GM12878 (cell line): ENCODE measurements around the gene TBRG4. TPM values are rescaled to one million over a fixed set of nuclear protein-coding genes. Genes with fewer than 3 reads are reported as not detected.
A peak's percentile ranks its signal among the peaks of the same experiment; 100 is the strongest.

Experiments
- ATAC-seq: fragments of 200-7000 bp; cut with Tn5 transposase; 3 replicates; pipeline ENCODE4 v1.9.1; 2020; ENCODE audit warnings: mild to moderate bottlenecking, moderate library complexity
- BruUV-seq: library from RNA; stranded (reverse); fragments of 400-500 nt; replicated peaks from 2 replicates; lab custom pipeline; 2021; lab: Mats Ljungman, UMichigan
- CTCF ChIA-PET: fragments of 300-600 bp; sonication (Branson Sonifier 250); formaldehyde crosslinking; extraction: SDS; loops from one replicate; lab custom pipeline; 2021; ENCODE audit warnings: inconsistent platforms; lab: Yijun Ruan, JAX
- POLR2A ChIA-PET: fragments of 350-600 bp; formaldehyde crosslinking; extraction: SDS; loops from one replicate; lab custom pipeline; 2021; ENCODE audit warnings: inconsistent platforms; lab: Charles Lee
- RAD21 ChIA-PET: fragments of 300-600 bp; sonication (Branson Sonifier 250); formaldehyde crosslinking; loops from one replicate; lab custom pipeline; 2023; ENCODE audit warnings: antibody characterized with exemption; ENCODE audit not compliant: unreplicated experiment; lab: Charles Lee
- SMC1A ChIA-PET: fragments of 300-600 bp; sonication (Branson Sonifier 250); formaldehyde crosslinking; loops from one replicate; lab custom pipeline; 2023; ENCODE audit not compliant: unreplicated experiment, uncharacterized antibody; lab: Charles Lee
- DNase-seq: peaks from one replicate; pipeline ENCODE4 v3.0.0-alpha.2; 2011; ENCODE audit warnings: low read depth, low spot score
- FAIRE-seq: peaks from 3 replicates; lab custom pipeline; 2011; peaks lifted over from hg19 to GRCh38; lab: Jason Lieb, UNC
- H2AFZ ChIP-seq: 2 replicates; pipeline ENCODE4 v1.6.0; 2011; ENCODE audit warnings: low read depth, low read length, control low read depth; ENCODE audit not compliant: control insufficient read depth
- H3K27ac ChIP-seq: 2 replicates; pipeline ENCODE4 v1.5.1; 2011; ENCODE audit warnings: control low read depth; ENCODE audit not compliant: control insufficient read depth, insufficient read depth
- H3K27me3 ChIP-seq, 2 experiments: replicated peaks in 1 of 2; 2 replicates each; pipeline versions ENCODE4 v1.6.0 to v1.6.1; 2011; ENCODE audit warnings: low read length in 1 of 2; ENCODE audit not compliant: control insufficient read depth in 2 of 2, insufficient read depth in 2 of 2
- H3K36me3 ChIP-seq, 2 experiments: 2 replicates each; pipeline ENCODE4 v1.5.1; 2011; ENCODE audit warnings: low read length in 1 of 2; ENCODE audit not compliant: control insufficient read depth in 2 of 2, insufficient read depth in 2 of 2
- H3K4me1 ChIP-seq: 2 replicates; pipeline ENCODE4 v1.6.1; 2011; ENCODE audit warnings: mild to moderate bottlenecking, low read length, moderate library complexity, mixed read lengths; ENCODE audit not compliant: control insufficient read depth, insufficient read depth
- H3K4me2 ChIP-seq: 2 replicates; pipeline ENCODE4 v1.6.0; 2011; ENCODE audit warnings: control low read depth; ENCODE audit not compliant: control insufficient read depth, insufficient read depth
- H3K4me3 ChIP-seq: fragments of 200-600 bp; sonication (generic); 2 replicates; pipeline ENCODE4 v1.5.1; 2016
- H3K79me2 ChIP-seq: 2 replicates; pipeline ENCODE4 v1.6.0; 2011; ENCODE audit warnings: low read length; ENCODE audit not compliant: control insufficient read depth, insufficient read depth
- H3K9ac ChIP-seq: 2 replicates; pipeline ENCODE4 v1.8.0; 2011; ENCODE audit warnings: low read length, control low read depth, mixed read lengths; ENCODE audit not compliant: control insufficient read depth, insufficient read depth
- H3K9me3 ChIP-seq: replicated peaks from 3 replicates; pipeline ENCODE4 v1.5.1; 2011; ENCODE audit warnings: mild to moderate bottlenecking, low read length; ENCODE audit not compliant: control insufficient read depth, insufficient read depth
- H4K20me1 ChIP-seq: 2 replicates; pipeline ENCODE4 v1.6.0; 2011; ENCODE audit not compliant: control insufficient read depth, insufficient read depth
- ATF7 ChIP-seq: fragments of 450-650 bp; IDR thresholded peaks from 2 replicates; pipeline ENCODE4 v1.6.1; 2016; ENCODE audit warnings: low read depth, mild to moderate bottlenecking
- CBFB ChIP-seq: IDR thresholded peaks from 2 replicates; pipeline ENCODE4 v1.6.1; 2016; ENCODE audit warnings: antibody characterized with exemption, low read depth
- CHD4 ChIP-seq: fragments of 200-600 bp; sonication (generic); IDR thresholded peaks from 2 replicates; pipeline ENCODE4 v1.6.1; 2016; ENCODE audit warnings: mild to moderate bottlenecking
- KAT2A ChIP-seq: conservative IDR thresholded peaks from 2 replicates; pipeline ENCODE4 v1.6.1; 2011; ENCODE audit warnings: low read depth, low read length; ENCODE audit not compliant: control insufficient read depth
- MEF2A ChIP-seq: IDR thresholded peaks from 2 replicates; pipeline ENCODE4 v1.6.1; 2011; ENCODE audit warnings: low read depth, mild to moderate bottlenecking, low read length, moderate library complexity; ENCODE audit not compliant: insufficient read depth
- NBN ChIP-seq: fragments of 450-650 bp; IDR thresholded peaks from 2 replicates; pipeline ENCODE4 v1.6.1; 2016
- NFYB ChIP-seq: IDR thresholded peaks from 2 replicates; pipeline ENCODE4 v1.6.1; 2011; ENCODE audit warnings: low read depth, mild to moderate bottlenecking, low read length, improper control_type of control experiment, moderate library complexity; ENCODE audit not compliant: insufficient read depth
- RAD21 ChIP-seq: IDR thresholded peaks from 2 replicates; pipeline ENCODE4 v1.6.1; 2011; ENCODE audit warnings: mild to moderate bottlenecking, low read depth, low read length, moderate library complexity; ENCODE audit not compliant: insufficient read depth
- RAD51 ChIP-seq: fragments of 450-650 bp; IDR thresholded peaks from 2 replicates; pipeline ENCODE4 v1.6.1; 2016; ENCODE audit warnings: moderate library complexity, mild to moderate bottlenecking, inconsistent platforms
- RB1 ChIP-seq: fragments of 450-650 bp; formaldehyde crosslinking; IDR thresholded peaks from 2 replicates; pipeline ENCODE4 v1.6.1; 2017; ENCODE audit warnings: mild to moderate bottlenecking, borderline replicate concordance
- RUNX3 ChIP-seq: IDR thresholded peaks from 2 replicates; pipeline ENCODE4 v1.6.1; 2012; ENCODE audit warnings: low read length, inconsistent platforms
- SMC3 ChIP-seq: IDR thresholded peaks from 2 replicates; pipeline ENCODE4 v1.6.1; 2011; ENCODE audit warnings: low read length, improper control_type of control experiment, borderline replicate concordance
- STAT3 ChIP-seq: IDR thresholded peaks from 2 replicates; pipeline ENCODE4 v1.6.1; 2011; ENCODE audit warnings: low read depth, low read length, improper control_type of control experiment
- YY1 ChIP-seq: IDR thresholded peaks from 2 replicates; pipeline ENCODE4 v1.6.1; 2011; ENCODE audit warnings: low read depth, mild to moderate bottlenecking, low read length
- WGBS: methylation state at CpG from one replicate; pipeline ENCODE4 v1.1.6; 2016; ENCODE audit warnings: low lambda C conversion rate; ENCODE audit not compliant: insufficient replicate concordance, insufficient coverage; ENCODE audit errors: missing lambda C conversion rate; 5-methylcytosine and 5-hydroxymethylcytosine counted together
- in situ Hi-C: fragments of 300-500 bp; cut with MboI; formaldehyde crosslinking; loops from 9 replicates; pipeline ENCODE4 v1.14.3; 2018; ENCODE audit warnings: mixed read lengths
- intact Hi-C: fragments of 100-400 bp; cut with micrococcal nuclease; formaldehyde crosslinking; loops from one replicate; pipeline ENCODE4 v1.14.2; 2022; ENCODE audit not compliant: unreplicated experiment
- polyA plus RNA-seq, 11 experiments: library from polyadenylated mRNA; depleted of rRNA in 4 of 11; unstranded in 6 of 11; stranded (reverse) in 5 of 11; fragments of >200 nt; fragmentation: Nextera tagmentation in 4 of 11; fragmentation: Illumina TruSeq in 1 of 11; extraction: Ambion mirVana in 4 of 11; extraction: Trizol in 1 of 11; gene quantifications; 1 replicate in 1 of 11; 2 replicates in 10 of 11; pipeline versions ENCODE4 v1.2.1 to v1.2.3, GENCODE V29; 2011 to 2016; ENCODE audit warnings: inconsistent platforms in 2 of 11, missing spikeins in 2 of 11, low read depth in 1 of 11
- total RNA-seq, 4 experiments: library from RNA; depleted of rRNA in 3 of 4; stranded (reverse); fragments of >200 nt in 3 of 4; fragmentation: Illumina TruSeq in 1 of 4; extraction: Trizol in 1 of 4; gene quantifications; 2 replicates each; pipeline versions ENCODE4 v1.2.1 to v1.2.3, GENCODE V29; 2013 to 2021
- TF ChIP-seq, protein P1 (sequence below): fragments of 450-650 bp; IDR thresholded peaks from 2 replicates; pipeline ENCODE4 v1.6.1; 2016; ENCODE audit warnings: mild to moderate bottlenecking
- TF ChIP-seq, protein P2 (sequence below): IDR thresholded peaks from 2 replicates; pipeline ENCODE4 v1.6.1; 2011; ENCODE audit warnings: low read depth, mild to moderate bottlenecking, low read length, moderate library complexity, borderline replicate concordance; ENCODE audit errors: extremely low read depth
- TF ChIP-seq, protein P3 (sequence below), 3 experiments: IDR thresholded peaks in 2 of 3; conservative IDR thresholded peaks in 1 of 3; 2 replicates each; pipeline ENCODE4 v1.5.1; 2011; ENCODE audit warnings: low read depth in 3 of 3, low read length in 3 of 3, mild to moderate bottlenecking in 3 of 3, control low read depth in 2 of 3, moderate library complexity in 2 of 3, inconsistent platforms in 1 of 3, mixed read lengths in 1 of 3; ENCODE audit not compliant: control insufficient read depth in 2 of 3, insufficient read depth in 1 of 3; ENCODE audit errors: extremely low read depth in 1 of 3

The TBRG4 gene
- total and polyA plus RNA-seq, 10 of the 15 experiments (the other 5 are each of a cell fraction or from before 2014, with no cell fraction given) = 8.4 to 130 (median 118) TPM

DNA sequence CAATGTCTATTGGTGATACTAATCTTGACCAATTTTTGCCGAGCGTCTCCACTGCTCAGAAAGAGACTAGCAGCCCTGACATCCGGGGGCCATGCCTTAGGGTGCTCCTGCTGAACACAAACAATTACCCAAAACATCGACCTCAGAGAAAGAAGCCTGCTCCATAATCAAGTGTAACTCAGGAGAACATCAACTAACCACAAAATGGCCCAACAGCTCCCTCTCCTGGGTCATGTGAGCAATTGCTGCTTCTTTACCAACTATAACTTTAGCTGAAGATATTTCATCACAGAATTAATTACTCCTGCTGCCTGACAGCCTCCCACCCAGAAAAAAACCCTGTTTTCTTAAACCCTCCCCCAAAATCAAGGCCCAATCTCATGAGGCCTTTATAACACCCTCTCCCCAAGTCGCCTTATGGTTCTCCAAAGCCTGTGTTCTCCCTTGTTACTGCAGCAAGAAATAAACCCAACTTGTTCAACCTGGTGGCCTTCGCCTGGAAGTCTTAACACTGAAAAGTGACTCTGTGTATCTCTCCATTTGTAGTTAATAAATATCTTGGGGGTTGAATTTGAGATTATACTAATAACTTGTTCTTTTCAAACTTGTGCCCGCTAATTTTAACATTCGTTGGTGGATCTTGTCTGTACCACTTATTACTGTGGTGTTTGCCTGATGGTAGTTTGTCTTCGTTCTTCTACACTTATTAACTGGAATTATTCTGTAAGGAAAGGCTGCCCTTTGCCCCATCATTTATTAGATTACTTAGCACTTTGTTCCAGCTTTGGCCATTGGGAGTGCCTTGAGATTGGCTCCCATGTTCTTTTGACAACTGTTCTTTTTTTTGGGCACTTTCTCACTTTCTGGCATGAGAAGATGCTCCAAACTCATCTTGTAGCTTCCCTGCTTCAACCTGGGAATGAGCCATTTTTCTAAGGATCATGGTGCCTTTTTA is 24.9 kb upstream of the TBRG4 start:
- ATAC-seq = peak; percentile 86
- ChIA-PET SMC1A (interaction anchor here (0.7 to 5.6 kb wide), 37 partner anchors 8 to 562 kb away, joined by 3 to 105 read pairs (median 4); partner anchors contain the start of genes DDX56, H2AZ2 and MYO1G), CTCF (interaction anchor here (0.6 to 6.5 kb wide), 56 partner anchors 9 to 554 kb away, joined by 3 to 219 read pairs (median 5); partner anchors contain the start of genes H2AZ2 and TBRG4), RAD21 (interaction anchor here (0.8 to 6.3 kb wide), 32 partner anchors 9 to 548 kb away, joined by 3 to 121 read pairs (median 4); partner anchors contain the start of genes H2AZ2, PURB and TBRG4), POLR2A (interaction anchor here (1.0 to 1.3 kb wide), 4 partner anchors 151 to 252 kb away, joined by 3 to 5 read pairs (median 4); no protein-coding TSS in a partner anchor)
- Histone ChIP-seq H3K4me1 (peaks cover 4% of the 10 kb centered on the region; the same call in 1 of the 2 replicates), H4K20me1 (no peaks in the 10 kb centered on the region), H3K27ac (no peak overlapping the region), H3K36me3 (no peaks in the 10 kb centered on the region), H3K9ac (no peak overlapping the region), H3K4me2 (no peak overlapping the region), H3K27me3 (no peaks in the 10 kb centered on the region), H3K79me2 (no peaks in the 10 kb centered on the region), H2AFZ (no peak overlapping the region), H3K9me3 (no peaks in the 10 kb centered on the region; the same call in 2 of the 3 replicates), H3K4me3 (no peak overlapping the region)
- peak; percentile 85 for FAIRE-seq
- no TSS peak for BruUV-seq
- peak; percentile 41 for DNase-seq
- WGBS = 43% methylated on average over 9 of the region's 9 CpGs
- TF ChIP-seq CHD4 = no peak
- 0 out of 2 replicates have a peak, but pooled peaks have one; percentile 26 for TF ChIP-seq RAD51
- TF ChIP-seq, protein P1, sequence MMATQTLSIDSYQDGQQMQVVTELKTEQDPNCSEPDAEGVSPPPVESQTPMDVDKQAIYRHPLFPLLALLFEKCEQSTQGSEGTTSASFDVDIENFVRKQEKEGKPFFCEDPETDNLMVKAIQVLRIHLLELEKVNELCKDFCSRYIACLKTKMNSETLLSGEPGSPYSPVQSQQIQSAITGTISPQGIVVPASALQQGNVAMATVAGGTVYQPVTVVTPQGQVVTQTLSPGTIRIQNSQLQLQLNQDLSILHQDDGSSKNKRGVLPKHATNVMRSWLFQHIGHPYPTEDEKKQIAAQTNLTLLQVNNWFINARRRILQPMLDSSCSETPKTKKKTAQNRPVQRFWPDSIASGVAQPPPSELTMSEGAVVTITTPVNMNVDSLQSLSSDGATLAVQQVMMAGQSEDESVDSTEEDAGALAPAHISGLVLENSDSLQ = 0 out of 2 replicates have a peak, but pooled peaks have one; percentile 34
- TF ChIP-seq, protein P2, sequence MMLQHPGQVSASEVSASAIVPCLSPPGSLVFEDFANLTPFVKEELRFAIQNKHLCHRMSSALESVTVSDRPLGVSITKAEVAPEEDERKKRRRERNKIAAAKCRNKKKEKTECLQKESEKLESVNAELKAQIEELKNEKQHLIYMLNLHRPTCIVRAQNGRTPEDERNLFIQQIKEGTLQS = 0 out of 2 replicates have a peak, but pooled peaks have one; percentile 14
- peak; percentile 66 for TF ChIP-seq CBFB
- TF ChIP-seq RAD21 = peak; percentile 97
- peak; percentile 97 for TF ChIP-seq RUNX3
- TF ChIP-seq RB1 = 0 out of 2 replicates have a peak, but pooled peaks have one; percentile 54
- no peak for TF ChIP-seq NFYB
- TF ChIP-seq MEF2A = 0 out of 2 replicates have a peak, but pooled peaks have one; percentile 13
- TF ChIP-seq, protein P3, sequence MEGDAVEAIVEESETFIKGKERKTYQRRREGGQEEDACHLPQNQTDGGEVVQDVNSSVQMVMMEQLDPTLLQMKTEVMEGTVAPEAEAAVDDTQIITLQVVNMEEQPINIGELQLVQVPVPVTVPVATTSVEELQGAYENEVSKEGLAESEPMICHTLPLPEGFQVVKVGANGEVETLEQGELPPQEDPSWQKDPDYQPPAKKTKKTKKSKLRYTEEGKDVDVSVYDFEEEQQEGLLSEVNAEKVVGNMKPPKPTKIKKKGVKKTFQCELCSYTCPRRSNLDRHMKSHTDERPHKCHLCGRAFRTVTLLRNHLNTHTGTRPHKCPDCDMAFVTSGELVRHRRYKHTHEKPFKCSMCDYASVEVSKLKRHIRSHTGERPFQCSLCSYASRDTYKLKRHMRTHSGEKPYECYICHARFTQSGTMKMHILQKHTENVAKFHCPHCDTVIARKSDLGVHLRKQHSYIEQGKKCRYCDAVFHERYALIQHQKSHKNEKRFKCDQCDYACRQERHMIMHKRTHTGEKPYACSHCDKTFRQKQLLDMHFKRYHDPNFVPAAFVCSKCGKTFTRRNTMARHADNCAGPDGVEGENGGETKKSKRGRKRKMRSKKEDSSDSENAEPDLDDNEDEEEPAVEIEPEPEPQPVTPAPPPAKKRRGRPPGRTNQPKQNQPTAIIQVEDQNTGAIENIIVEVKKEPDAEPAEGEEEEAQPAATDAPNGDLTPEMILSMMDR (IDR thresholded peaks at IDR 0.05 in 2 of 3, conservative IDR thresholded peaks at IDR 0.05 in 1 of 3; ENCODE audit: control insufficient read depth in 2 of 3, extremely low read depth in 1 of 3, insufficient read depth in 1 of 3, low read depth in 3 of 3, low read length in 3 of 3) = peak; percentile 81 to 94 (median 84)
- peak; percentile 91 for TF ChIP-seq SMC3
- no peak for TF ChIP-seq STAT3
- TF ChIP-seq NBN = 0 out of 2 replicates have a peak, but pooled peaks have one; percentile 20
- TF ChIP-seq KAT2A = no peak
- 0 out of 2 replicates have a peak, but pooled peaks have one; percentile 18 for TF ChIP-seq ATF7
- peak; percentile 62 for TF ChIP-seq YY1
- in situ Hi-C loops = loop anchor here (5.0 to 10.0 kb wide), 3 partner anchors 162 to 549 kb away; partner anchors contain the start of gene MYO1G
- intact Hi-C loops = loop anchor here (1.0 to 2.0 kb wide), 4 partner anchors 163 to 548 kb away; no protein-coding TSS in a partner anchor
